Endothelial cell of umbilical vein (primary cell): ENCODE measurements around the gene CCND3. TPM values are rescaled to one million over a fixed set of nuclear protein-coding genes. Genes with fewer than 3 reads are reported as not detected.

Source experiments
- BruUV-seq: library from RNA; stranded (reverse); fragments of 400-500 nt; replicated peaks from 2 replicates; lab custom pipeline; 2021; lab: Mats Ljungman, UMichigan
- CTCF ChIA-PET: fragments of 300-600, 350-600 bp; sonication (Branson Sonifier 250); formaldehyde crosslinking; loops from one replicate; lab custom pipeline; 2021; ENCODE audit warnings: antibody characterized with exemption, inconsistent platforms; lab: Charles Lee
- POLR2A ChIA-PET: fragments of 300-600, 350-600 bp; sonication (Branson Sonifier 250); formaldehyde crosslinking; loops from one replicate; lab custom pipeline; 2021; ENCODE audit warnings: antibody characterized with exemption, inconsistent platforms; lab: Charles Lee
- DNase-seq: peaks from one replicate; pipeline ENCODE4 v3.0.0-alpha.2; 2011; ENCODE audit warnings: low read depth, low spot score
- FAIRE-seq: peaks from 2 replicates; lab custom pipeline; 2011; peaks lifted over from hg19 to GRCh38; lab: Jason Lieb, UNC
- H2AFZ ChIP-seq: 2 replicates; pipeline ENCODE4 v1.6.0; 2012; ENCODE audit warnings: low read depth, low read length, control low read depth, inconsistent platforms
- H3K27ac ChIP-seq: 2 replicates; pipeline ENCODE4 v1.5.1; 2011; ENCODE audit warnings: low read depth, mild to moderate bottlenecking, control low read depth, low read length, moderate library complexity; ENCODE audit not compliant: insufficient read depth
- H3K27me3 ChIP-seq, 2 experiments: 2 replicates each; pipeline versions ENCODE4 v1.6.0 to v1.6.1; 2011; ENCODE audit warnings: low read length in 2 of 2, mixed read lengths in 1 of 2; ENCODE audit not compliant: control insufficient read depth in 2 of 2, insufficient read depth in 2 of 2
- H3K36me3 ChIP-seq, 2 experiments: 2 replicates in 1 of 2; 3 replicates in 1 of 2; pipeline ENCODE4 v1.5.1; 2011; ENCODE audit warnings: low read length in 2 of 2, mild to moderate bottlenecking in 1 of 2, moderate library complexity in 1 of 2; ENCODE audit not compliant: control insufficient read depth in 2 of 2, insufficient read depth in 2 of 2; ENCODE audit errors: extremely low read depth in 1 of 2
- H3K4me1 ChIP-seq: 3 replicates; pipeline ENCODE4 v1.5.1; 2011; ENCODE audit warnings: mild to moderate bottlenecking, low read length; ENCODE audit not compliant: control insufficient read depth, insufficient read depth; ENCODE audit errors: extremely low read depth
- H3K4me2 ChIP-seq: 2 replicates; pipeline ENCODE4 v1.6.1; 2011; ENCODE audit warnings: low read length, control low read depth, mixed read lengths; ENCODE audit not compliant: insufficient read depth
- H3K4me3 ChIP-seq, 3 experiments: fragments of 200-600 bp in 1 of 3; sonication (generic), shearing (Covaris generic) in 1 of 3; replicated peaks in 1 of 3; 2 replicates each; pipeline ENCODE4 v1.5.1; 2011 to 2016; ENCODE audit warnings: control low read depth in 3 of 3, low read length in 3 of 3, mild to moderate bottlenecking in 2 of 3, inconsistent platforms in 1 of 3, low read depth in 1 of 3, moderate library complexity in 1 of 3; ENCODE audit not compliant: insufficient read depth in 1 of 3
- H3K79me2 ChIP-seq: 2 replicates; pipeline ENCODE4 v1.6.0; 2012; ENCODE audit warnings: low read length, inconsistent platforms; ENCODE audit not compliant: control insufficient read depth, insufficient read depth
- H3K9ac ChIP-seq: replicated peaks from 2 replicates; pipeline ENCODE3; 2011; ENCODE audit warnings: low read length, control low read depth; ENCODE audit not compliant: insufficient read depth; ENCODE audit errors: extremely low read depth
- H3K9me1 ChIP-seq: replicated peaks from 3 replicates; pipeline ENCODE4 v1.6.0; 2011; ENCODE audit warnings: mild to moderate bottlenecking, low read length; ENCODE audit not compliant: control insufficient read depth, insufficient read depth; ENCODE audit errors: extremely low read depth
- H3K9me3 ChIP-seq: replicated peaks from 2 replicates; pipeline ENCODE4 v1.5.1; 2012; ENCODE audit warnings: low read length, inconsistent platforms; ENCODE audit not compliant: control insufficient read depth, insufficient read depth
- H4K20me1 ChIP-seq: replicated peaks from 2 replicates; pipeline ENCODE3; 2011; ENCODE audit warnings: mild to moderate bottlenecking, low read length; ENCODE audit not compliant: control insufficient read depth, insufficient read depth; ENCODE audit errors: extremely low read depth
- CTCF ChIP-seq, 2 donors: IDR thresholded peaks; 1 replicate in 1 of 2; 2 replicates in 1 of 2; pipeline ENCODE4 v1.5.1; 2011; ENCODE audit warnings: low read length in 2 of 2, mild to moderate bottlenecking in 2 of 2, moderate library complexity in 2 of 2, control low read depth in 1 of 2, inconsistent platforms in 1 of 2, low read depth in 1 of 2; ENCODE audit not compliant: insufficient read depth in 1 of 2; ENCODE audit errors: extremely low read depth in 1 of 2
- EZH2 ChIP-seq: IDR thresholded peaks from 2 replicates; pipeline ENCODE4 v1.6.1; 2012; ENCODE audit warnings: borderline replicate concordance, low read depth, mild to moderate bottlenecking, moderate library complexity, low read length, inconsistent platforms; ENCODE audit not compliant: severe bottlenecking
- FOS ChIP-seq: IDR thresholded peaks from 2 replicates; pipeline ENCODE4 v1.6.1; 2011; ENCODE audit warnings: mild to moderate bottlenecking, low read length, moderate library complexity, borderline replicate concordance; ENCODE audit not compliant: insufficient read depth
- GATA2 ChIP-seq: IDR thresholded peaks from 2 replicates; pipeline ENCODE4 v1.7.0; 2011; ENCODE audit warnings: low read depth, mild to moderate bottlenecking, moderate library complexity, mixed read lengths, low read length; ENCODE audit not compliant: insufficient read length, insufficient read depth
- JUN ChIP-seq: IDR thresholded peaks from 2 replicates; pipeline ENCODE4 v1.6.1; 2011; ENCODE audit warnings: borderline replicate concordance, low read depth; ENCODE audit not compliant: insufficient read length, insufficient read depth
- MAX ChIP-seq: IDR thresholded peaks from 2 replicates; pipeline ENCODE4 v1.6.1; 2011; ENCODE audit not compliant: insufficient read depth, insufficient read length
- MYC ChIP-seq: IDR thresholded peaks from one replicate; pipeline ENCODE4 v1.6.1; 2011; ENCODE audit warnings: mild to moderate bottlenecking, low read depth, low read length
- POLR2A ChIP-seq: IDR thresholded peaks from 2 replicates; pipeline ENCODE4 v1.6.1; 2012; ENCODE audit warnings: low read depth, mild to moderate bottlenecking, control low read depth, low read length
- POLR2AphosphoS5 ChIP-seq: IDR thresholded peaks from 2 replicates; pipeline ENCODE4 v1.6.1; 2012; ENCODE audit warnings: low read depth, mild to moderate bottlenecking, control low read depth, low read length, moderate library complexity; ENCODE audit not compliant: insufficient read depth
- dilution Hi-C: fragments of 300-500 bp; cut with MboI; formaldehyde crosslinking; loops from one replicate; pipeline ENCODE4 v1.15.0; 2019; ENCODE audit warnings: low sequenced_read_pairs; ENCODE audit not compliant: extremely low pct_ligation_motif_present
- intact Hi-C: fragments of 100-400 bp; cut with micrococcal nuclease; formaldehyde crosslinking; loops from one replicate; pipeline ENCODE4 v1.10.0; 2022
- polyA plus RNA-seq, 4 experiments: library from polyadenylated mRNA; depleted of rRNA in 3 of 4; stranded (reverse) in 3 of 4; unstranded in 1 of 4; fragments of >200 nt; gene quantifications; 2 replicates each; pipeline versions ENCODE4 v1.2.1 to v1.2.3, GENCODE V29; 2011 to 2012; ENCODE audit warnings: missing spikeins in 1 of 4
- total RNA-seq: library from RNA; stranded (reverse); gene quantifications from 2 replicates; pipeline ENCODE4 v1.2.3, GENCODE V29; 2021

CCND3 gene
- total and polyA plus RNA-seq, 2 donors (not counting 3 experiments of a cell fraction or from before 2014, with no cell fraction given): 87.5 to 98.7 TPM

GRCh38 chr6:41937472-41937860, 4.1 kb downstream of the CCND3 start:
- Histone ChIP-seq H3K4me2 (no peak overlapping the region), H3K9me1 (no peaks in the 10 kb centered on the region), H3K27me3 (no peaks in the 10 kb centered on the region), H3K4me3 (no peak overlapping the region), H3K9ac (no peak overlapping the region), H2AFZ (no peak overlapping the region), H3K36me3 (peaks cover 23 to 37% of the 10 kb centered on the region in 2 experiments), H3K79me2 (peaks cover 47% of the 10 kb centered on the region), H4K20me1 (no peaks in the 10 kb centered on the region), H3K4me1 (peaks cover 32% of the 10 kb centered on the region), H3K27ac (no peak overlapping the region), H3K9me3 (no peaks in the 10 kb centered on the region)
- intact Hi-C loops: no loop called here
- dilution Hi-C loops: no loop called here
- no TSS peak for BruUV-seq
- ChIA-PET CTCF (interaction anchor here (0.6 to 8.5 kb wide), 6 partner anchors 16 to 136 kb away, joined by 3 to 149 read pairs (median 6); partner anchors contain the start of genes BYSL and MED20), POLR2A (no interaction called here)
- DNase-seq (no peak), FAIRE-seq (no peak)
- TF ChIP-seq JUN (no peak), MAX (no peak), EZH2 (no peak), CTCF (IDR thresholded peaks at IDR 0.05; ENCODE audit: extremely low read depth in 1 of 2, insufficient read depth in 1 of 2, low read depth in 1 of 2, low read length in 2 of 2) (no peak), FOS (no peak), GATA2 (no peak), MYC (no peak), POLR2A (no peak), POLR2AphosphoS5 (no peak)
